GM19397 (cell line): ENCODE measurements around the gene MRPL42.
A peak's percentile ranks its signal among the peaks of the same experiment; 100 is the strongest.
"Not testable (repeated sequence)": the region's sequence is repeated elsewhere in the genome, so short reads cannot be mapped to it uniquely, and the experiment has no call there.

ENCODE experiments used
- ATAC-seq: cut with Tn5 transposase; IDR thresholded peaks from one replicate; pipeline ENCODE4 v1.9.1; 2021; ENCODE audit warnings: mild to moderate bottlenecking, moderate library complexity; ENCODE audit not compliant: unreplicated experiment

MRPL42 gene

DNA sequence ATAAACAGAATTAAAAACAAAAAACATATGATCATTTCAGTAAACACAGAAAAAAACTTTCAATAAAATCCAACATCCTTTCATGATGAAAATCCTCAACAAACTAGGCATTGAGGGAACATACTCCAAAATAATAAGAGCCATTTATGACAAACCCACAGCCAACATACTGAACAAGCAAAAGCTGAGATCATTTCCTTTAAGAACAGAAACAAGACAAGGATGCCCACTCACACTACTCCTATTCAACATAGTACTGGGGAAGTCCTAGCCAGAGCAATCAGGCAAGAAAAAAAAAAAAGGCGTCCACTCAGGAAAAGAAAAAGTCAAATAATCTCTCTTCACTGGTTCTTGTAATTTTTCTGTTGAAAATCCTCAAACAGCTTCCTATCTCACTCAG is 30.1 kb downstream of the MRPL42 start:
- no peak for ATAC-seq

DNA sequence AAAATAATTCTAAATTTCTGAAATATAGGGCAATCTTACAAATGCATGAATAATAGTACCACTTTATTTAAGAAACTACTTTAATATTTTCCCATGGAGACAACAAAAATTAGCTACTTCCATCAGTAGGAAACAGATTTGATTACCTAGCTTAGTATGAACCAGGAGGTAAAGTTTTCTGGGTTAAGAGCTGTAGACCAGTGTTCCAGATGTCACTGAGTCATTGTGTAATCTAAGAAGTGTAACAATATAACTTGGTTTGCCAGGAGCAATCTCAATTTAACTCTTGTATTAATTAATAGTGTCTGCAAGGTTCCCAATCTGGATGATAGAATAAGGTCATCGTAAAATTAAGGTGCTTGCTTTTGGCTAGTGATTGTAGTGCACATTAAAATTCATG is 31.5 kb downstream of the MRPL42 start:
- ATAC-seq, result not testable (repeated sequence)

DNA sequence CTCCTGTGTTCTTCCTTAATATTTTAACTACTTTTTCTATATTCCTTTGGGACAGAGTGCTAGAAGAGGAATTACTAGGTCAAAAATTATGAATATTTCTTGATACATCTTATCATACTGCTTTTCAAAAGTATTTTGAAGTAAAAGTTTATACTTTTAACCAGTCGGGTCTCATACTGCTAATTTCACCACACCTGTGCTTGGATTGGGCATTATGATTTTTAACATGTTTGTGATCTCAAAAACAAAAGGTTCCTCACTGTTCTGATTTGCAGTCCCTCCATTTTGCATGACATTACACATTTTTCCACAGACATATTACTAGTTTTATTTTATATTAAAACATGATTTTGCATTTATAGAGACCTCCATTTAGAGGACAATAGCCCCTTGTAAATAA is 32.9 kb downstream of the MRPL42 start:
- ATAC-seq, result no peak

DNA sequence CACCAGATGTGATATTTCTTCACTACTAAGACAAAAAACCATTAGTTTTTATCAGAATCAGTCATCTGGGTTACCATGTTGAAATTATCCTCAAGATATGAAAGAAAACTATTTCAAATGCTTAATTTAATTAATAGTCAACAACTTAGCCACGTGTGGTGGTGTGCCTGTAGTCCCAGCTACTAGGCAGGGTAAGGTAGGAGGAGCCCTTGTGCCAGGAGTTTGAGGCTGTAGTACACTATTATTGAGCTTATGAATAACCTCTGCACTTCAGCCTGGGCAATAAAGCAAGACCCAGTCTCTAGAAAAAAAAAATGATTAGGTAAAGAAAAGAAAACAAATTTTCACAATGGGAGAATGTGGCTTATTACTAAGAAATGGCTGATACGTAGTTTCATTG is 33.4 kb downstream of the MRPL42 start:
- no peak for ATAC-seq

DNA sequence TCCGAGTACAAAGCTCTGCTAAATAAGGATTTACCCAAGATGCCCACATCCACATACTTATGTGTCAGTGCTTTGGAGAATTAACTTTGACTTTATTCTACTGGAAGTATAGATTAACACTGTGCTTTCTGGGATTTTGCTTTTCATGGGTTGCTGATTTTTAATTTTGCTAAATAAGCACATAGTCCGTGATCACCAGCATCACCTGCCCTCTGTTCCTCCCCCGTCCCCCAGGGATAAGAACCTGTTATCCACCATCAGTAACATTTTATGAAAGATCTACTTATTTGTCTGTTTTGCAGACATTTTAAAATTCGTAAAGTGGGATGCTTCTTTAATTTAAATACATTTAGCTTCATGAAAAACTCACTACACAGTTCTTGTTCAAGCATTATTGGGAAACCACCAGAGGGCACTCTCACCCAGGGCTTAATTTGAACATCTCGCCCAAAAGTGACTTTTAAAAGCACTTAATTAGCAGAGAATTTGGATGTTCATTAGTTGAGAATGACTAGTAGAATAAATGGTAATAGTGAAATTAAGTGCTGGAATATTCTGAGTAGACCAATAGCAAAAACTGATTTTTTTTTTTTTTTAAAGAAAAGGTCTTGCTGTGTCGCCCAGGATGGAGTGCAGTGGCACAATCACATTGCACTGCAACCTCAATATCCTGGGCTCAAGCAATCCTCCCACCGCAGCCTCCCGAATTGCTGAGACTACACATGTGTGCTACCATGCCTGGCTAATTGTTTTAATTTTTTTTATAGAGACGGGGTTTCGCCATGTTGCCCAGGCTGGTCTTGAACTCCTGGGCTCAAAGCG is 35.7 kb downstream of the MRPL42 start:
- no peak for ATAC-seq

DNA sequence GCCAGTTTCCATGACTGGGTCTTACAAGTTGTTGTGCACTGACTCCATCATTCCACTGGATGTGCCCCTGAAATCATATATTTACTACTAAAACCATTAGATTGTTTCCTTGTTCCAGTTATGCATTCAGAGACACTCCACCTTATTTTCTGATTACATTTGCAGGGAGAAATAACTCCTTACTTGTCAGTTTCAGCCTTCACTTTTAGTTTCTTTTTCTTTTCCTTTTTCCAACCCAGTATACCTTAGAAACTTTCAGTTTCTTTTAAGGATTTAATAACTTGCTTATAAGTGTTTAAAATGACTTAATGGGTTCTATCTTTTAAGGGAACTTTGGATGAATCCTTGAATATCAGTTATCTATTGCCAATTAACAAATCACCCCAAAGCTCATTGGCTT is 39.9 kb downstream of the MRPL42 start:
- ATAC-seq, result no peak

DNA sequence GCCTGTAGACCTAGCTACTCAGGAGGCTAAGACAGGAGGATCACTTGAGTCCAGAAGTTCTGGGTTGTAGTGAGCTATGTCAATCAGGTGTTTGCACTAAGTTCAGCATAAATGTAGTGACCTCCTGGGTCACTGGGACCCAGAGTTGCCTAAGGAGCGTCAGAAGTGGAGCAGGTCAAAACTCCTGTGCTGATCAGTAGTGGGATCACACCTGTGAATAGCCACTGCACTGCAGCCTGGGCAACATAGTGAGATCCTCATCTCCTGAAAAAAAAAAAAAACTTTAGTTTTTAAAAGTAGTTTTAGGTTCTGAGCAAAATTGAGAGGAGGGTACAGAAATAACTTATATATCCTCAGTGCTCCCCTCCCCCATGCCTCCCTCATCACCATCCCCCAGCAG is 42.2 kb downstream of the MRPL42 start:
- ATAC-seq, result no peak

DNA sequence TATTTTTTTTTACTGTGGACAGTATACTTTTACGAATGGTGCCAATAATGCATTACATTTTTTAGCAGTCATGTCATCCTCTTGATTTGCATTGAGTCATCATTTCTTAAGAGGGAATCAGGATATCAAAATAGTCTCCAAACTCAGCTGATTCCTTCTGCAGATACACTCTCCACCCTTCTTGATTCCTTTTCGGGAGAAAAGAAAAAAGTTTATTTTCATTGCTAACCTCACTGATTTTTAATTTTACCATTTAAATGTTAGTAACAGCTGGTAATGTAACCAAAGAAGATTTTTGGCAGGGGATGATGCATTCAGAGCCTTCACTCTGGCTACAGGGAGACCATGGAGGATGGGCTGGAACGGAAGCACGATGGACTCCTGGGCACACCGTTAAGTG is 47.5 kb downstream of the MRPL42 start:
- ATAC-seq, result no peak

DNA sequence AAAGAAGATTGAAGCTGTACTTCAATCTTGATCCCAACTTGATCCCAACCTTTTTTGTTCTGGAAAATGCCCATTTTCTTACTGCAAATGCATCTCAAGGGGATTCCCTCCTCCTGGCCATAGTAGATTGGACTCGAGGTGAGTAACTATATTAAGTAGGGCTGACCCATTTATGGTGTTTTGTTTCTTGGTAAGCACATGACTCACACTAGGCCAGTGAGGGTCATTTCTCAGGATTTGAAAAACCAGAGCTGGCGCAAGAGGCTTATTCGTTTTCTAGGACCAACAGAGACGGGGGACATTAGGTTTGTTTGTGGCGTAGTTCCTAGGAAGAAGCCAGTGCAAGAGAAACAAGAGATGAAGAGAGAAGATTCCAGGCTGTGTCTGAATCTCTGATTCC is 51.4 kb downstream of the MRPL42 start:
- no peak for ATAC-seq

DNA sequence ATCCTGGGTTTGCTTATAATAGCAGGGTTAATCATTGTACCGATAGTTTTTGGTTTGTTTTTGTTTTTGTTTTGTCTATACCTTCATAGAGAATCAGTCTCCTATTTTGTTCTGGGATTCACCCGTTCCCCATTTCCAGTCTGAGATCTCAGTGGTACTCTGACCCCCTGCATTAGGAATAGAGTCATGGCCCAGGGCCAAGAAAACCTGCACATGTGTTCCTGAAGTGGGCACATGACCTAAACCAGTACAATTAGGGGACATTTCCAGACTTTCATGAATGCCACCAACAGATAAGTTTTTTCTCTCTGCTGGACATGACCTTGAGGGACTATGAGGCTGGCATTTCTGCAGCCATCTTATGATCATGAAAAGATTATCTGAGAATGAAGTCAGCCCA is 52.5 kb downstream of the MRPL42 start:
- no peak for ATAC-seq

DNA sequence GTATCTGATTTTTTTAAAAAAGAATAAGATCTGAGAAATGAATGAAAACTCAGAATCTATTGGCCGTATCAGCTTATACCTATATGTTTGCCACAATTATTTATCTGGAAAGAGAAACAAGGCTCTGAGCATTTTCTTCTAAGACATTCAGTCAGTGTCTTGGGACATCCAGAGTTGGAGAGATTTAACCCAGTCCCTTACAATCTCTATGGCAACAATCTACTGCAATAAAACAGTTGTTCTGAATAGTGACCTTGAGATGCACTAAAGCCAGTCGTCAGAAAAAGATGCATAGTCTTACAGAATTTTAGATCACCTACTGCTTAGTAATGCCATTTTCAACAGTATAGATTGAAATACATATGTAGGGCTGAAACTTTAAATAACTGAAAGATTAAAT is 53.1 kb downstream of the MRPL42 start:
- ATAC-seq, result no peak

DNA sequence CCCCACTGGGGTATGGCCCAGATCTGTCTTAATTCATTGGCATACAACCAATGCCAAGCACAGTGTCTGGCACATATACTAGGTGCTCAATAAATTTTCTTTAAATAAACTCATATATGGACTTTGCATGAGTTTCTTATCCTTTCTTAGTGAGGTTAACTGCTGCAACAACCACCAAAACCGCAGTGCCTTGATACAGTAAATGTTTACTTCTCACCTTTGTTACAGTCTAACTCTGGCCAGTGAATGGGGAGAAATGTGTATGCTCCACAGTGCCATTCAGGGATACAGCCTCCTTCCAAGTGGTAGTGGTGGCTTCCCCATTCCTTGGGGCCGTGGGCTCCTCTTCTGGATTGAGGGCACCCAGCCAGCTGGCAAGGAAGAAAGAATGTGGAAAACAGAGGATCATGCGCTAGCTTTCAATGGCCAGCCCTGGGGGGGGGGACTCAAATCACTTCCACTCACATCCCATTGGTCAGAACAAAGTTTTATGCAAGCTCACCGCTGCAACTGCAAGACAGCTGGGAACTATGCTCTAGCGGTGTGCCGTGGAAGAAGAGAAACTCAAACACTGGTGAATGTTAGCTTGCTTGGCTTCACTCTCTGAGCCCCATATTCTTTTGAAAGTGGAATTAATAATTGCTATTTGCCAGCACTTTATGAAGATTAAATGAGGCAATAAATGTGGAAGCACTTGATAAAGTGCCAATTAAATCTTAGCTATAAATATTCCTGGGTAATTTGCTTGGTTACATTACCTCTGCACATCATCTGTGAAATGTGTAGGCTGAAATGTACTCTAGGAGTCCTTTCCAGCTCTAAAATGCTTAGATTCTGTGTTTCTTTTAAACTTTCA is 54.1 kb downstream of the MRPL42 start:
- ATAC-seq, result no peak

DNA sequence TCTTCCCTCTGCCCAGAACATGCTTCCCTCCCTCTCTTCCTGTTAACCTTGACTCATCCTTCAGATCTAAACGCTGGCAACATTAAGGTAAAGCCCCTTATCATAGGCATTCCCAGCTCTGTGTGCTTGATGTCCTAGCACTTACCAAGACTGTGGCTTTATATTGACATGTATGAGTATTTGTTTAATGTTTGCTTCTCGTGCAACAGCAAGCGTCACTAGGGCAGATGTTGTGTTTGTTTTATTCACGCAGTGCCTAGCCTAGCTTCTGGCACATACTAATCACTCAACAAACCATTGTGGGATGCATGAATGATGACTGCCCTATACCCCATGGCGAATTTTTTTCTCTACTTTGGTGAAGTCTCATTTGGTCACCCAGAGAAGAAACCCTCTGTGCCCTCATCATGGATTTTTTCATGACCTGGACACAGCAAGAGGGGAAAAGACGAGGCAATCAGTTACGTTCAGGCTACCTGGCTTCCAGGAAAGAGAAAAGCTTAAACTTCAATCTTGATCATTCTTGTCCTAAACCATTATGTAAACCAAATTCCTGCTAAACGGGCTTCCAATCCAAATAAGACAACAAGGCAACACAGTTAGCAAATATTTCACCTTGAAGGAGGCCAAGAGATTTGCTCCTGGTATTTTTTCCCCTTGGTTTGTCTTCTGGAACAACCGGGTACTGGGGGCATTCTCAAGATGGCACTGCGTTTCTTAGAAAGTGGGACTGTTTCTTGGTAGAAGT is 57.2 kb downstream of the MRPL42 start:
- no peak for ATAC-seq

DNA sequence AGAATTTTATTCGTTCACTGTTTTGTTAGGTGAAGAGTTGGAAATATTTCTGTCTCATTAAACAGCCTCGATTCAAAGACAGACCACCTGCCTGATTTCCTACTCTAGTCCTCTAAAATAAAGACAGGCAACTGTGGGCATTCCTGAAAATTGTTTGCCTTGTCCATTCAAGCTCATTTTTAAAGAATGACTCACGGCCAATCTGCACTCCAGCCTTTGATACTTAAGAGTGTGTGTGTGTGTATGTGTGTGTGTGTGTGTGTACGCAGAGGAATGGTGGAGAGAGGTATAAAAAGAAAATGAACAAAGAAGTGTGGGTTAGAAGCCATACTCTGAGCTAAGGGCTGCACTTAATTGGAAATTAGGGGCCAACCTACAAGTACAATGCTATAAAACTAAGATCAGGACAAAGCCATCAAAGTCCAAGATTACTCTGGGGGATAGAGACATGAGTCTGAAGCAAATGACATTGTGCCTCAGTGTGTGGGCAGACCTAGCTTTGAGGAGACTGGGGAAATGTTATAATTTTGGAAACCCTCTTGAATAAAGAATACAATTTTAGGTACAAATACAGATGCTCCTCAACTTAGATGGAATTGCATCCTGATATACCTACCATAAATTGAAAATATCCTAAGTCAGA is 59.6 kb downstream of the MRPL42 start:
- no peak for ATAC-seq

DNA sequence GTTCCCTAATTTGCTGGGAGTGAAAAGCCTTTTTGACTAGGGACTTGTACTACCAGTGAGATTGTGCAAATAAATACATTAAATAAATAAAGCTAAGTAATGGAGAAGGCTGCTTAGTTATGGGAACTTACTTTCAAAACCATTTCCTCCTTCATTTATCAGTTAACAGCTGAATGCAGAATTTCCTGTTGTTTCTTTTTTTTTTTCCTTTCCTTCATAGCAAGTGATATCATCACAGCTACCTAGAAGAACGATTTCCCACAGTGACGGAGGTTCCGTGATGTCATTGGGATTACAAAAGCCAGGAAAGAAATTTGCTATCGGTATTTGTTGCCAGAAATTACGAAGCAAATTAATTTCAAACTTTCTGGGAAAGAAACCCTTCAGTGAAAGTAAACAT is 63.0 kb downstream of the MRPL42 start:
- no peak for ATAC-seq

DNA sequence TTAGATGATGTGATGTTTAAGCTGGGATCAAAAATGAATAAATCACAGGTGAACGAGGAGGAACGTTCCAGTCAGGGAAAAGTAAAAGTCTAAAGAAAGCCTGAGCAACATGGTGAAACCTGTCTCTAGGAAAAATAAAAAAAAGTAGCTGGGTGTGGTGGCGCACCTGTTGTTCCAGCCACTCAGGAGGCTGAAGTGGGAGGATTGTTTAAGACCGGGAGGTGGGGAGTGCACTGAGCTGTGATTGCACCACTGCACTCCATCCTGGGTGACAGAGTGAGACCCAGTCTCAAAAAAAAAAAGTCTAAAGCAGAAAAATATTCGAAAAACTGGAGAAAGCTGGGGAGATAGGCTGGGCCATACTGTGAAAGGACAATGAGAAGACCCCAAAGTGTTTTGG is 66.0 kb downstream of the MRPL42 start:
- ATAC-seq, result no peak

DNA sequence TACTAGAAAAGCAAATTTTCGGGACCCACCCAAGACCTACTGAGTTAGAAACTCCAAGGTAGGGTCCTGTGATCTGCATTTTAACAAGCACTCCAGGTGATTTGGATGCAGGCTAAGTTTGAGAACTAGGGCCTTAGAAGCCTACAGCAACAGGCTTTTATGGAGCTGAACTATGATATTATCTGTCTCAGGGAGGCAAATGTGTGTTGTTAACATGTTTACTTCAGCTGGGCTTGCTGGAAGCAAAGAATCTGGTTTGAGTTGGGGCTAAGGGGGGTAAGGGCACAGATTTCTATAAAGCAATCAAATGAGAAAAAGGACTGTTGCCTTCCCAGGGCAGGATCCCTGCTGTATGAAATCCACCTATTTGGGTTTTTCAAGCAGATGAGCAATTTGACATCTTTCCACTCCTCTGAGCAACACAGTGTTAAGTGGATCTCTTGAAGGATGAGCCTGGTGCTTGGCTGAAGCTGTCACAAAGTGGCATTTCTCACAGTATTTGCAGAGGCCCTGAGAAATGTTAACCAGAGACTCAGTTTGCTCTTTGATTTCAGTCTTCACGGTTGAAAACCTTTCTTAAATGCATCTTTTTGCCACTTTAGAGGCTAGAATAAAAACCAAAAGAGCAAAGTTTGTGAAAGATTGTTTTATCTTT is 68.9 kb downstream of the MRPL42 start:
- ATAC-seq, result no peak

DNA sequence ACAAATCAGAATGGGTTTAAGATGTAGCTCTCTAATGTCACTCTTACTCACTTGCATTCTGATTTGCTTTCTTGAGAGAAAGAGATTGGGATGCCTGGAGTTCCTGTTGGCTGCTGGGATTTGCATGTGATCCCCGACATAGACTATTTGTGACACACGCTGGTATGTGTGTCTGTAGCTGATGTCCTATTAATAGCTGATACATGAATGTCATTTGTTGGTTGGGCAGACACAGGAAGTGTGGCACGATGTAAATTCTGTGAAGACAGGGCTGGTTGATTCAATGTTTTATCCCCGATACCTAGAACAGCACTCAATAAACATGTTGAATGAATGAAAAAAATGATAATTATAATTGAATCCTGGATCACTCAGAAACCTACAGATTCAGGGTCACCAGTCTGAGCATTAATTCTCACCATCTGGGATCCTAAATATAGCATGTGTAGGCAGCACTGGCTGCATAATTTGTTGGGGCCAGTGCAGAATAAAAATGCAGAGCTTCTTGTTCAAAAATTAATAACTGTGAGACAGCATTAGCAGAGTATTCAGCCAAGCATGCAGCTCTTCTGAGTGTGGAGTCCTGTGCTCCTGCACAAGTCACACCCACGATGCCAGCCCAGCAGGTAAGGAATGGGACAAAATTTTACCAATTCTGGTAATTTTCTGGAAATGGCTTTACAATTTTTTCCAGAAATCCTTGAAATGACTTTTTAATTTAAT is 69.6 kb downstream of the MRPL42 start:
- ATAC-seq, result peak; percentile 88

DNA sequence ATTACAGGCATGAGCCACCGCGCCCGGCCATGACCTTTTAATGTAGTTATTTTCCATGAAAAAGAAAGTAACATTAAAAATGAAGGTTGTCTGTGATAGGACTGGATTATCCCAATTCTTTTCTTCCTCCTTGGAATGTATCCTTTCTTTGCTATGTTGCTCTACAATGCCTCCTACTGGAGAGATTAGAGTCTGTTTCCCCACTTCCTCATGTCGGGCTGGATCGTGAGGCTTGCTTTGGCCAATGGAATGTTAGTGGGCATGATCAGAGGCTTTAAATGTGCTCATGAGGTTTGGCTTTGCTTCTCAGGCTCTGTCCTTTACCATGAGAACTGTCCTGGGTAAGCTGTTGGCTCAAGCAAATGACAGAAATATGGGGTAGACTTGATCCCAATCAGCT is 70.5 kb downstream of the MRPL42 start:
- no peak for ATAC-seq

DNA sequence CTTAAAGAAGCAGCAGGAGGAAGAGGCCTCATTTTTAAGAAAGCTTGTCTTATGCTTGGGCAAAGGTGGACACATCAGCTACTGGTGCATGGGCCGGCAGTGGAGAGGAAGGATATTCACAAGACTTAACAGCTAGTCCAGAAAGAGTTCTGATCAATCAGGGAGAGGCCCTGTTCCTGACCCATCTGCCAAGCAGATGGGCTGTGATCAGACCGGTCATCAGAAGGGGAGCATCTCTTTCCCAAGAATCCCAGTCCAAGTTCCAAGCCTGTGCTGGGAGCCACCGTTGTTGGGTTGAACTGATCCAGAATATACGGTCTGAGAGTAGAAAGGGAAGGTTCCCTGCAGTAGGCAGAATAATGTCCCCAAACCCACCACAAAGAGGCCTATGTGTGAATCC is 72.5 kb downstream of the MRPL42 start:
- ATAC-seq, result no peak
